Activated CD8-positive, alpha-beta memory T cell treated with anti-CD3 and anti-CD28 coated beads, Interleukin-2, amount 50 U/mL, for 4 hours (primary cell): ENCODE measurements around the gene MTMR2.
A peak's percentile ranks its signal among the peaks of the same experiment; 100 is the strongest.

ENCODE experiments used
- DNase-seq: peaks from one replicate; pipeline ENCODE4 v3.0.0-alpha.2; 2020

Gene MTMR2

GRCh38 chr11:95805869-95806268 is 118.0 kb downstream of the MTMR2 start:
- DNase-seq, result no peak

GRCh38 chr11:95803973-95804372 is 119.9 kb downstream of the MTMR2 start:
- DNase-seq, result no peak

GRCh38 chr11:95802806-95803205 is 121.1 kb downstream of the MTMR2 start:
- DNase-seq, result no peak

- DNase-seq, result no peak
Measured at GRCh38 chr11:95800438-95800837, 123.5 kb downstream of the MTMR2 start.

GRCh38 chr11:95799546-95799945 is 124.4 kb downstream of the MTMR2 start:
- no peak for DNase-seq

- no peak for DNase-seq
Measured at GRCh38 chr11:95796501-95796900, 127.4 kb downstream of the MTMR2 start.

- DNase-seq, result no peak
Measured at GRCh38 chr11:95795627-95796295, 128.1 kb downstream of the MTMR2 start.

- DNase-seq, result no peak
Measured at GRCh38 chr11:95794086-95794485, 129.8 kb downstream of the MTMR2 start.

- DNase-seq, result no peak
Measured at GRCh38 chr11:95793116-95793515, 130.8 kb downstream of the MTMR2 start.

- DNase-seq, result no peak
Measured at GRCh38 chr11:95792700-95793099, 131.2 kb downstream of the MTMR2 start.

- DNase-seq, result no peak
Measured at GRCh38 chr11:95792200-95792599, 131.7 kb downstream of the MTMR2 start.

GRCh38 chr11:95791709-95792033 is 132.2 kb downstream of the MTMR2 start:
- DNase-seq, result no peak

- peak; percentile 41 for DNase-seq
Measured at GRCh38 chr11:95790933-95791708, 132.8 kb downstream of the MTMR2 start.

GRCh38 chr11:95790123-95790932 is 133.6 kb downstream of the MTMR2 start, which contains the start of gene CEP57:
Gene CEP57 (plus strand): TSS chr11:95790498. CDS start chr11:95790699, 201 bp downstream.
- DNase-seq, result peak; percentile 96

GRCh38 chr11:95789506-95790122 is 134.3 kb downstream of the MTMR2 start, which contains the start of gene FAM76B:
Gene FAM76B (minus strand): TSS chr11:95789782. CDS start chr11:95789478, 304 bp downstream.
- peak; percentile 98 for DNase-seq

GRCh38 chr11:95788921-95789505 is 134.9 kb downstream of the MTMR2 start:
- DNase-seq, result no peak
